ENCODE results near the gene KIAA1671. TPM values are rescaled to one million over a fixed set of nuclear protein-coding genes. Genes with fewer than 3 reads are reported as not detected.

Gene KIAA1671
- total and polyA plus RNA-seq, 2 of the 4 experiments (the other 2 are of a cell fraction): 0.02 TPM; not detected in 1

DNA sequence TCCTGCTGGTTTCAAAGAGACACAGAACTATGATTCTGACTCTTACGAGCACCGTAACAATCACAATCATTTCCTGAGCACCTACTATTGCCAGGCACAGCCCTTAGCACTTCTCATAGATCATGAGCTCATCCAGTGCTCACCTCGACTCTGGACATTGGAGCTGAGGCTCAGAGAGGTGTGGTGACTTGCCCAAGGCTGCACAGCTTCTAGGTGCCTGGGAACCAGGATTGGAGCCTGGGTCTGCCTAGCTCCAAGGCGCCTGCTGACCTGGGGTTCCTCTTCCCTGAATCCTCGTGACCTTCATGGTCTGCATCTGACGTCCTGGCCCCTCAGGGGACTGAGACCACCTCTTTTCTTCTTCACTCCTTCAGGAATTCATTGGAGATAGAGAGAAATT, 196.5 kb downstream of the KIAA1671 start:
- H2BK20ac ChIP-seq (ENCODE audit: low read depth, low read length): no peak overlapping the region
- ChIA-PET CTCF (no interaction called here), POLR2A (ENCODE audit: unreplicated experiment) (no interaction called here)
- no peak overlapping the region for H3K4me2 ChIP-seq (ENCODE audit: low read depth, low read length)
- no peak overlapping the region for H3K4ac ChIP-seq (ENCODE audit: low read depth, low read length)
- no peak for ATAC-seq (ENCODE audit: low read depth)
- H3K9me1 ChIP-seq (ENCODE audit: insufficient read depth, low read length): no peaks in the 10 kb centered on the region
- H3K27ac ChIP-seq (ENCODE audit: insufficient read depth, low read length): no peak overlapping the region
- H4K5ac ChIP-seq (ENCODE audit: low read depth, low read length): no peak overlapping the region
- 33% methylated on average over 2 of the region's 6 CpGs; no CpG with 5 or more reads in 1 of the 2 experiments for WGBS, 2 experiments (ENCODE audit: extremely low coverage in 2 of 2, insufficient read length in 1 of 2)
- H3K36me3 ChIP-seq (ENCODE audit: control insufficient read depth, insufficient read depth, low read length): no peaks in the 10 kb centered on the region
- dilution Hi-C loops (cut with HindIII; ENCODE audit: low sequenced_read_pairs, unreplicated experiment): no loop called here
- H3K14ac ChIP-seq (replicated peaks; ENCODE audit: low read depth, low read length): no peak overlapping the region
- H3K56ac ChIP-seq (ENCODE audit: extremely low read depth, insufficient read depth, low read length): no peak overlapping the region
- no peak overlapping the region for H4K8ac ChIP-seq (ENCODE audit: low read depth in 2 of 2, low read length in 2 of 2)
- DNase-seq: no peak
- H2AFZ ChIP-seq (replicated peaks; ENCODE audit: low read length, poor library complexity): no peak overlapping the region
- no peak overlapping the region for H3K4me3 ChIP-seq (ENCODE audit: insufficient read depth, low read depth, low read length)
- H3K79me1 ChIP-seq (ENCODE audit: low read depth in 1 of 2, low read length in 2 of 2): no peaks in the 10 kb centered on the region
- no TSS peak for BruUV-seq (replicated peaks)
- H4K91ac ChIP-seq (ENCODE audit: insufficient read depth, low read depth, low read length): no peak overlapping the region
- no peaks in the 10 kb centered on the region for H3K9me3 ChIP-seq (ENCODE audit: control insufficient read depth, insufficient read depth, low read length)
- H2AK5ac ChIP-seq (ENCODE audit: low read depth, low read length): no peak overlapping the region
- TF ChIP-seq RCOR1 (IDR thresholded peaks at IDR 0.05; ENCODE audit: insufficient replicate concordance, low read length) (no peak), CHD1 (IDR thresholded peaks at IDR 0.05; ENCODE audit: low read depth, low read length) (no peak), CEBPB (IDR thresholded peaks at IDR 0.05; ENCODE audit: low read depth, low read length) (no peak), RAD21 (IDR thresholded peaks at IDR 0.05; ENCODE audit: low read length) (no peak), RFX5 (IDR thresholded peaks at IDR 0.05; ENCODE audit: low read depth, low read length) (no peak), FOS (IDR thresholded peaks at IDR 0.05; ENCODE audit: low read depth, low read length) (no peak), SMC3 (IDR thresholded peaks at IDR 0.05; ENCODE audit: low read depth, low read length) (no peak), NFE2L2 (IDR thresholded peaks at IDR 0.05; ENCODE audit: low read depth, low read length) (no peak), MXI1 (IDR thresholded peaks at IDR 0.05; ENCODE audit: borderline replicate concordance, low read depth, low read length) (no peak), MAFK (IDR thresholded peaks at IDR 0.05; ENCODE audit: low read depth, low read length) (no peak)
- TF ChIP-seq, protein P1, sequence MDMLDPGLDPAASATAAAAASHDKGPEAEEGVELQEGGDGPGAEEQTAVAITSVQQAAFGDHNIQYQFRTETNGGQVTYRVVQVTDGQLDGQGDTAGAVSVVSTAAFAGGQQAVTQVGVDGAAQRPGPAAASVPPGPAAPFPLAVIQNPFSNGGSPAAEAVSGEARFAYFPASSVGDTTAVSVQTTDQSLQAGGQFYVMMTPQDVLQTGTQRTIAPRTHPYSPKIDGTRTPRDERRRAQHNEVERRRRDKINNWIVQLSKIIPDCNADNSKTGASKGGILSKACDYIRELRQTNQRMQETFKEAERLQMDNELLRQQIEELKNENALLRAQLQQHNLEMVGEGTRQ (IDR thresholded peaks at IDR 0.05; ENCODE audit: low read depth, low read length): no peak
- TF ChIP-seq, protein P2, sequence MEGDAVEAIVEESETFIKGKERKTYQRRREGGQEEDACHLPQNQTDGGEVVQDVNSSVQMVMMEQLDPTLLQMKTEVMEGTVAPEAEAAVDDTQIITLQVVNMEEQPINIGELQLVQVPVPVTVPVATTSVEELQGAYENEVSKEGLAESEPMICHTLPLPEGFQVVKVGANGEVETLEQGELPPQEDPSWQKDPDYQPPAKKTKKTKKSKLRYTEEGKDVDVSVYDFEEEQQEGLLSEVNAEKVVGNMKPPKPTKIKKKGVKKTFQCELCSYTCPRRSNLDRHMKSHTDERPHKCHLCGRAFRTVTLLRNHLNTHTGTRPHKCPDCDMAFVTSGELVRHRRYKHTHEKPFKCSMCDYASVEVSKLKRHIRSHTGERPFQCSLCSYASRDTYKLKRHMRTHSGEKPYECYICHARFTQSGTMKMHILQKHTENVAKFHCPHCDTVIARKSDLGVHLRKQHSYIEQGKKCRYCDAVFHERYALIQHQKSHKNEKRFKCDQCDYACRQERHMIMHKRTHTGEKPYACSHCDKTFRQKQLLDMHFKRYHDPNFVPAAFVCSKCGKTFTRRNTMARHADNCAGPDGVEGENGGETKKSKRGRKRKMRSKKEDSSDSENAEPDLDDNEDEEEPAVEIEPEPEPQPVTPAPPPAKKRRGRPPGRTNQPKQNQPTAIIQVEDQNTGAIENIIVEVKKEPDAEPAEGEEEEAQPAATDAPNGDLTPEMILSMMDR (conservative IDR thresholded peaks at IDR 0.05; ENCODE audit: low read depth, low read length): no peak
- H3K9ac ChIP-seq (ENCODE audit: low read depth, low read length): no peak overlapping the region
- H4K20me1 ChIP-seq (ENCODE audit: insufficient read depth, low read length): no peaks in the 10 kb centered on the region
- H3K23ac ChIP-seq (ENCODE audit: low read depth, low read length): no peak overlapping the region
- no peak overlapping the region for H2AK9ac ChIP-seq (replicated peaks; ENCODE audit: low read depth, low read length, poor library complexity)
- no peak overlapping the region for H3K18ac ChIP-seq (ENCODE audit: low read depth, low read length)
- no peak overlapping the region for H2BK15ac ChIP-seq (ENCODE audit: low read depth, low read length)
- in situ Hi-C loops (cut with MboI; ENCODE audit: low sequenced_read_pairs): no loop called here
- H3K27me3 ChIP-seq (ENCODE audit: control insufficient read depth, insufficient read depth, low read length): no peaks in the 10 kb centered on the region
- H2BK120ac ChIP-seq (ENCODE audit: low read depth, low read length): no peak overlapping the region
- no peak overlapping the region for H2BK5ac ChIP-seq (ENCODE audit: low read depth, low read length, poor library complexity, severe bottlenecking)
- intact Hi-C loops (cut with micrococcal nuclease): no loop called here
- no peaks in the 10 kb centered on the region for H3K4me1 ChIP-seq (ENCODE audit: control insufficient read depth, insufficient read depth, low read length)
